SK-N-SH (cell line): ENCODE results near the gene CPLX1. TPM values are rescaled to one million over a fixed set of nuclear protein-coding genes. Genes with fewer than 3 reads are reported as not detected.

ENCODE experiments used
- CTCF ChIA-PET: fragments of 300-600, 350-600 bp; formaldehyde crosslinking; extraction: SDS; loops from one replicate; lab custom pipeline; 2021; lab: Yijun Ruan, JAX
- POLR2A ChIA-PET: fragments of 350-600 bp; sonication (Branson Sonifier 250); formaldehyde crosslinking; extraction: SDS; loops from one replicate; lab custom pipeline; 2020; ENCODE audit warnings: antibody characterized with exemption, inconsistent platforms; lab: Yijun Ruan, JAX
- DNase-seq: peaks from one replicate; pipeline ENCODE4 v3.0.0; 2012
- H2AFZ ChIP-seq: fragments of 200-600 bp; sonication (generic); 2 replicates; pipeline ENCODE4 v1.8.1; 2016; ENCODE audit warnings: antibody characterized with exemption, mild to moderate bottlenecking, low read depth
- H3F3A ChIP-seq: fragments of 200-600 bp; sonication (generic); replicated peaks from 2 replicates; pipeline ENCODE3; 2016; ENCODE audit warnings: antibody characterized with exemption, mild to moderate bottlenecking; ENCODE audit not compliant: insufficient read depth
- H3K27ac ChIP-seq, 2 experiments: fragments of 200-500 bp in 1 of 2; fragments of 200-600 bp in 1 of 2; sonication (Bioruptor generic) in 1 of 2; sonication (generic), shearing (Covaris generic) in 1 of 2; 2 replicates each; pipeline versions ENCODE4 v1.5.1 to v1.6.1; 2014 to 2016; ENCODE audit warnings: low read depth in 2 of 2, inconsistent platforms in 1 of 2, low read length in 1 of 2, mild to moderate bottlenecking in 1 of 2, mixed read lengths in 1 of 2
- H3K27me3 ChIP-seq: fragments of 200-600 bp; sonication (generic), shearing (Covaris generic); 2 replicates; pipeline ENCODE4 v1.6.1; 2016; ENCODE audit warnings: mixed run types; ENCODE audit not compliant: insufficient read depth
- H3K36me3 ChIP-seq, 2 experiments: fragments of 200-500 bp in 1 of 2; fragments of 200-600 bp in 1 of 2; sonication (Bioruptor generic) in 1 of 2; sonication (generic) in 1 of 2; replicated peaks in 1 of 2; 2 replicates each; pipeline versions ENCODE3 to v1.5.1; 2014 to 2016; ENCODE audit warnings: low read length in 1 of 2, mild to moderate bottlenecking in 1 of 2; ENCODE audit not compliant: insufficient read depth in 2 of 2, control insufficient read depth in 1 of 2
- H3K4me1 ChIP-seq, 2 experiments: fragments of 200-500 bp in 1 of 2; fragments of 200-600 bp in 1 of 2; sonication (Bioruptor generic) in 1 of 2; sonication (generic), shearing (Covaris generic) in 1 of 2; 2 replicates each; pipeline versions ENCODE4 v1.5.1 to v1.6.1; 2014 to 2016; ENCODE audit warnings: low read depth in 1 of 2, low read length in 1 of 2, mixed run types in 1 of 2; ENCODE audit not compliant: insufficient read depth in 2 of 2, control insufficient read depth in 1 of 2
- H3K4me2 ChIP-seq: fragments of 200-600 bp; sonication (generic), shearing (Covaris generic); 2 replicates; pipeline ENCODE4 v1.6.1; 2017; ENCODE audit warnings: mixed run types
- H3K4me3 ChIP-seq, 2 experiments: fragments of 200-500 bp in 1 of 2; fragments of 200-600 bp in 1 of 2; sonication (Bioruptor generic) in 1 of 2; sonication (generic), shearing (Covaris generic) in 1 of 2; 2 replicates each; pipeline versions ENCODE4 v1.5.1 to v1.8.1; 2014 to 2016; ENCODE audit warnings: low read depth in 2 of 2, inconsistent platforms in 1 of 2, low read length in 1 of 2, mild to moderate bottlenecking in 1 of 2, mixed read lengths in 1 of 2, moderate library complexity in 1 of 2
- H3K79me2 ChIP-seq: fragments of 200-600 bp; sonication (generic); 2 replicates; pipeline ENCODE4 v1.8.1; 2017; ENCODE audit warnings: mild to moderate bottlenecking; ENCODE audit not compliant: insufficient read depth
- H3K9ac ChIP-seq: fragments of 200-600 bp; sonication (generic); 2 replicates; pipeline ENCODE4 v1.6.1; 2017; ENCODE audit warnings: mixed run types
- H3K9me2 ChIP-seq: fragments of 200-600 bp; sonication (generic); 2 replicates; pipeline ENCODE4 v1.6.1; 2017; ENCODE audit warnings: mixed run types
- H3K9me3 ChIP-seq: fragments of 200-600 bp; sonication (generic); 2 replicates; pipeline ENCODE4 v1.6.1; 2017; ENCODE audit warnings: mixed run types, mild to moderate bottlenecking, moderate library complexity
- H4K20me1 ChIP-seq: fragments of 200-600 bp; sonication (generic); 2 replicates; pipeline ENCODE4 v1.6.1; 2017; ENCODE audit warnings: mild to moderate bottlenecking, mixed run types; ENCODE audit not compliant: insufficient read depth
- EP300 ChIP-seq, 2 experiments: IDR thresholded peaks; 2 replicates each; pipeline versions ENCODE4 v1.4.0 to v1.6.1; 2012; ENCODE audit warnings: borderline replicate concordance in 1 of 2, low read depth in 1 of 2, low read length in 1 of 2
- EZH2phosphoT487 ChIP-seq: fragments of 200-600 bp; sonication (generic); IDR thresholded peaks from 2 replicates; pipeline ENCODE4 v1.6.1; 2017; ENCODE audit warnings: low read depth, mixed run types, mild to moderate bottlenecking, antibody characterized with exemption, moderate library complexity, borderline replicate concordance
- FOXJ3 ChIP-seq: sonication (generic); formaldehyde crosslinking; IDR thresholded peaks from 2 replicates; pipeline ENCODE4 v1.5.1; 2020; ENCODE audit warnings: mild to moderate bottlenecking, missing genetic modification reagents
- FOXM1 ChIP-seq: IDR thresholded peaks from 2 replicates; pipeline ENCODE4 v1.4.0; 2012; ENCODE audit warnings: low read depth, mild to moderate bottlenecking
- MEF2A ChIP-seq: IDR thresholded peaks from 2 replicates; pipeline ENCODE4 v1.4.0; 2012; ENCODE audit warnings: low read depth, borderline replicate concordance
- RFX5 ChIP-seq: IDR thresholded peaks from 2 replicates; pipeline ENCODE4 v1.6.1; 2012; ENCODE audit warnings: mild to moderate bottlenecking, improper control_type of control experiment, low read length
- RXRA ChIP-seq: IDR thresholded peaks from 2 replicates; pipeline ENCODE4 v1.4.0; 2012; ENCODE audit warnings: low read depth, mild to moderate bottlenecking, borderline replicate concordance
- SIN3A ChIP-seq: IDR thresholded peaks from 2 replicates; pipeline ENCODE4 v1.6.1; 2012; ENCODE audit warnings: low read depth, mild to moderate bottlenecking, low read length, moderate library complexity, borderline replicate concordance
- TAF1 ChIP-seq: IDR thresholded peaks from 2 replicates; pipeline ENCODE4 v1.6.1; 2012; ENCODE audit warnings: low read depth, mild to moderate bottlenecking, low read length, moderate library complexity, borderline replicate concordance
- TCF12 ChIP-seq: IDR thresholded peaks from 2 replicates; pipeline ENCODE4 v1.4.0; 2012
- TEAD4 ChIP-seq: IDR thresholded peaks from 2 replicates; pipeline ENCODE4 v1.4.0; 2012; ENCODE audit warnings: mild to moderate bottlenecking, borderline replicate concordance; ENCODE audit not compliant: insufficient read depth
- WGBS: methylation state at CpG from one replicate; pipeline ENCODE4 v1.1.6; 2017; ENCODE audit warnings: low lambda C conversion rate; 5-methylcytosine and 5-hydroxymethylcytosine counted together
- polyA plus RNA-seq, 3 experiments: library from polyadenylated mRNA; depleted of rRNA; stranded (reverse); fragments of >200 nt; gene quantifications; 2 replicates each; pipeline ENCODE4 v1.2.3, GENCODE V29; 2012
- TF ChIP-seq, protein P1 (sequence below): fragments of 150-350 bp; IDR thresholded peaks from 2 replicates; pipeline ENCODE4 v1.6.1; 2016; ENCODE audit warnings: mild to moderate bottlenecking, low read depth, low read length
- TF ChIP-seq, protein P2 (sequence below): IDR thresholded peaks from 2 replicates; pipeline ENCODE4 v1.4.0; 2012; ENCODE audit warnings: low read depth
- TF ChIP-seq, protein P3 (sequence below): IDR thresholded peaks from 2 replicates; pipeline ENCODE4; 2012

Gene CPLX1
- polyA plus RNA-seq, 1 of the 3 experiments (the other 2 are of a cell fraction) = 0.56 TPM

GRCh38 chr4:772118-772517 lies 53.8 kb downstream of the CPLX1 start:
- Histone ChIP-seq H3F3A (peaks cover 19% of the 10 kb centered on the region), H3K4me3 (no peak overlapping the region), H3K4me1 (peaks cover 0 to 12% of the 10 kb centered on the region in 2 experiments; a peak in 1 of 4 replicates), H3K27me3 (no peaks in the 10 kb centered on the region), H3K36me3 (peaks cover 50 to 54% of the 10 kb centered on the region in 2 experiments), H3K79me2 (peaks cover 99% of the 10 kb centered on the region), H3K9me3 (no peaks in the 10 kb centered on the region), H3K4me2 (no peak overlapping the region), H4K20me1 (peaks cover 85% of the 10 kb centered on the region), H2AFZ (no peak overlapping the region), H3K9me2 (no peaks in the 10 kb centered on the region), H3K9ac (no peak overlapping the region), H3K27ac (no peak overlapping the region; a peak in 1 of 4 replicates)
- ChIA-PET POLR2A (no interaction called here), CTCF (no interaction called here)
- TF ChIP-seq TAF1 (no peak), FOXJ3 (CRISPR knock-in tag) (no peak), TEAD4 (no peak), FOXM1 (no peak), EZH2phosphoT487 (no peak), SIN3A (no peak), RXRA (no peak)
- TF ChIP-seq, protein P1, sequence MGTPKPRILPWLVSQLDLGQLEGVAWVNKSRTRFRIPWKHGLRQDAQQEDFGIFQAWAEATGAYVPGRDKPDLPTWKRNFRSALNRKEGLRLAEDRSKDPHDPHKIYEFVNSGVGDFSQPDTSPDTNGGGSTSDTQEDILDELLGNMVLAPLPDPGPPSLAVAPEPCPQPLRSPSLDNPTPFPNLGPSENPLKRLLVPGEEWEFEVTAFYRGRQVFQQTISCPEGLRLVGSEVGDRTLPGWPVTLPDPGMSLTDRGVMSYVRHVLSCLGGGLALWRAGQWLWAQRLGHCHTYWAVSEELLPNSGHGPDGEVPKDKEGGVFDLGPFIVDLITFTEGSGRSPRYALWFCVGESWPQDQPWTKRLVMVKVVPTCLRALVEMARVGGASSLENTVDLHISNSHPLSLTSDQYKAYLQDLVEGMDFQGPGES = no peak
- 91% methylated on average over 7 of the region's 7 CpGs for WGBS
- DNase-seq = no peak

DNA sequence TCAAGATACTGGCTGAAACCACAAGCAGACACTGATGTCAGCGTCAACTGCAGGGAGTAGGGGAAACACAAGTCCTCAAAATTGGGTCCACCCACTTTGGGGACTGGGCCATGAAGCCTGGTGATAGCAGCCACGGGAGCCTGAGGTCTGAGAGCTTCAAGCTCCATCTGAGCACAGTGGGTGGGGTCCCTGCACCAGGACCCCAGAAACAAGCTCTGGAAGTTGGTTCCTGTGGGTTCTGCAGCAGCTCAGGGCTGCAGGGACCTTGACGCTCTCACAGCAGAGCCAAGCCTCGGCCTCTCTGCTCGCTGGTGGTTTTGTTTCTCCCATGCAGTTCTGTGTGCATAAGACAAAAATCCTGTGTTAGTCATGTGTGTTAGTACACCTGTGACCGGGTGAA lies 54.5 kb downstream of the CPLX1 start:
- POLR2A ChIA-PET = no interaction called here

More for the DNA sequence above, 54.5 kb downstream of the CPLX1 start:
- H2AFZ ChIP-seq = no peak overlapping the region
- TF ChIP-seq MEF2A (no peak), TAF1 (no peak), FOXM1 (no peak), EZH2phosphoT487 (no peak), EP300 (IDR thresholded peaks at IDR 0.05; ENCODE audit: borderline replicate concordance in 1 of 2, low read depth in 1 of 2, low read length in 1 of 2) (no peak), RFX5 (no peak), TCF12 (no peak)
- TF ChIP-seq, protein P2, sequence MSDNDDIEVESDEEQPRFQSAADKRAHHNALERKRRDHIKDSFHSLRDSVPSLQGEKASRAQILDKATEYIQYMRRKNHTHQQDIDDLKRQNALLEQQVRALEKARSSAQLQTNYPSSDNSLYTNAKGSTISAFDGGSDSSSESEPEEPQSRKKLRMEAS = no peak
- TF ChIP-seq, protein P3, sequence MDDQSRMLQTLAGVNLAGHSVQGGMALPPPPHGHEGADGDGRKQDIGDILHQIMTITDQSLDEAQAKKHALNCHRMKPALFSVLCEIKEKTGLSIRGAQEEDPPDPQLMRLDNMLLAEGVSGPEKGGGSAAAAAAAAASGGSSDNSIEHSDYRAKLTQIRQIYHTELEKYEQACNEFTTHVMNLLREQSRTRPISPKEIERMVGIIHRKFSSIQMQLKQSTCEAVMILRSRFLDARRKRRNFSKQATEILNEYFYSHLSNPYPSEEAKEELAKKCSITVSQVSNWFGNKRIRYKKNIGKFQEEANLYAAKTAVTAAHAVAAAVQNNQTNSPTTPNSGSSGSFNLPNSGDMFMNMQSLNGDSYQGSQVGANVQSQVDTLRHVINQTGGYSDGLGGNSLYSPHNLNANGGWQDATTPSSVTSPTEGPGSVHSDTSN = no peak
- TF ChIP-seq, all 33 proteins: peak for 0
- Histone ChIP-seq H3K27me3 (no peaks in the 10 kb centered on the region), H3K9me2 (no peaks in the 10 kb centered on the region), H3K27ac (peak overlapping the region in 1 of 2 experiments; percentile 6; a peak in 1 of 4 replicates), H3K79me2 (peaks cover 95% of the 10 kb centered on the region), H4K20me1 (peaks cover 91% of the 10 kb centered on the region), H3K36me3 (peaks cover 56% of the 10 kb centered on the region in 2 experiments), H3K9ac (no peak overlapping the region), H3K9me3 (no peaks in the 10 kb centered on the region), H3K4me3 (no peak overlapping the region), H3K4me2 (no peak overlapping the region), H3K4me1 (peaks cover 0 to 12% of the 10 kb centered on the region in 2 experiments; a peak in 1 of 4 replicates), H3F3A (peaks cover 23% of the 10 kb centered on the region)
- DNase-seq = no peak
- 90% methylated on average over 6 of the region's 6 CpGs for WGBS
- CTCF ChIA-PET = no interaction called here
